AG04450 (cell line): Measurements from ENCODE around the gene UTP14C. TPM values are rescaled to one million over a fixed set of nuclear protein-coding genes. Genes with fewer than 3 reads are reported as not detected.

Experiments used
- CTCF ChIA-PET: fragments of 300-600, 350-600 bp; formaldehyde crosslinking; extraction: SDS; loops from one replicate; lab custom pipeline; 2022; ENCODE audit warnings: antibody characterized with exemption, inconsistent platforms; lab: Charles Lee
- POLR2A ChIA-PET: fragments of 350-600 bp; formaldehyde crosslinking; extraction: SDS; loops from one replicate; lab custom pipeline; 2021; ENCODE audit warnings: antibody characterized with exemption, inconsistent platforms; lab: Yijun Ruan, JAX
- DNase-seq: peaks from one replicate; pipeline ENCODE4 v3.0.0-alpha.2; 2011; ENCODE audit warnings: low read depth, low spot score
- H3K27ac ChIP-seq: one replicate; pipeline ENCODE4 v1.5.1; 2012; ENCODE audit warnings: low read depth, low read length, control low read depth
- H3K27me3 ChIP-seq: one replicate; pipeline ENCODE4 v1.6.0; 2012; ENCODE audit warnings: low read length; ENCODE audit not compliant: control insufficient read depth, insufficient read depth
- H3K4me3 ChIP-seq: 2 replicates; pipeline ENCODE4 v1.5.1; 2011; ENCODE audit warnings: mild to moderate bottlenecking, low read depth, low read length, control low read depth
- H3K9me3 ChIP-seq: 2 replicates; pipeline ENCODE4 v1.5.1; 2012; ENCODE audit warnings: low read length; ENCODE audit not compliant: control insufficient read depth, insufficient read depth
- CTCF ChIP-seq: IDR thresholded peaks from 2 replicates; pipeline ENCODE4 v1.5.1; 2011; ENCODE audit warnings: low read depth, low read length, control low read depth, inconsistent platforms
- polyA plus RNA-seq: library from polyadenylated mRNA; depleted of rRNA; stranded (reverse); fragments of >200 nt; gene quantifications from 2 replicates; pipeline ENCODE4 v1.2.3, GENCODE V29; 2011

The UTP14C gene
- polyA plus RNA-seq, 1 experiment, result 18.0 TPM

- ChIA-PET CTCF (no interaction called here), POLR2A (no interaction called here)
- no peak for TF ChIP-seq CTCF
Measured at GRCh38 chr13:52016296-52016695, 8.2 kb upstream of the UTP14C start.

GRCh38 chr13:52020191-52020590, 4.3 kb upstream of the UTP14C start:
- TF ChIP-seq CTCF, result no peak
- H3K9me3 ChIP-seq, result no peaks in the 10 kb centered on the region
- DNase-seq, result no peak
- ChIA-PET POLR2A (no interaction called here), CTCF (no interaction called here)
- no peak overlapping the region for H3K27ac ChIP-seq
- no peak overlapping the region for H3K4me3 ChIP-seq
- H3K27me3 ChIP-seq, result no peaks in the 10 kb centered on the region

More at GRCh38 chr13:52016296-52016695, 8.2 kb upstream of the UTP14C start:
- H3K9me3 ChIP-seq, result peaks cover 3% of the 10 kb centered on the region; the same call in 1 of the 2 replicates
- H3K27ac ChIP-seq, result no peak overlapping the region
- no peak overlapping the region for H3K4me3 ChIP-seq
- no peak for DNase-seq
- H3K27me3 ChIP-seq, result no peaks in the 10 kb centered on the region

- TF ChIP-seq CTCF, result no peak
- H3K27ac ChIP-seq, result no peak overlapping the region
- H3K27me3 ChIP-seq, result no peaks in the 10 kb centered on the region
- POLR2A ChIA-PET, result no interaction called here
- no peak for DNase-seq
- CTCF ChIA-PET, result no interaction called here
- H3K4me3 ChIP-seq, result no peak overlapping the region
- H3K9me3 ChIP-seq, result no peaks in the 10 kb centered on the region
Measured at GRCh38 chr13:52022356-52022755, 2.1 kb upstream of the UTP14C start.

GRCh38 chr13:52025475-52026245, 1.2 kb downstream of the UTP14C start:
- no peak overlapping the region for H3K4me3 ChIP-seq
- H3K9me3 ChIP-seq, result no peaks in the 10 kb centered on the region
- ChIA-PET CTCF (no interaction called here), POLR2A (no interaction called here)
- H3K27ac ChIP-seq, result no peak overlapping the region
- no peak for DNase-seq
- TF ChIP-seq CTCF, result no peak
- H3K27me3 ChIP-seq, result no peaks in the 10 kb centered on the region

GRCh38 chr13:52026246-52026626, 1.7 kb downstream of the UTP14C start:
- H3K27ac ChIP-seq, result no peak overlapping the region
- H3K27me3 ChIP-seq, result no peaks in the 10 kb centered on the region
- H3K4me3 ChIP-seq, result no peak overlapping the region
- H3K9me3 ChIP-seq, result no peaks in the 10 kb centered on the region
- DNase-seq, result no peak
- no peak for TF ChIP-seq CTCF
- ChIA-PET POLR2A (no interaction called here), CTCF (no interaction called here)
